Skeletal muscle cell (primary cell): ENCODE measurements around the gene PIP5K1B.
A peak's percentile ranks its signal among the peaks of the same experiment; 100 is the strongest.

Source experiments
- DNase-seq: peaks from one replicate; pipeline ENCODE4 v3.0.0-alpha.2; 2010; ENCODE audit warnings: low read depth
- H3K4me3 ChIP-seq: 2 replicates; pipeline ENCODE4 v1.5.1; 2011; ENCODE audit warnings: low read depth, mild to moderate bottlenecking, control low read depth, low read length, moderate library complexity

Gene PIP5K1B

DNA sequence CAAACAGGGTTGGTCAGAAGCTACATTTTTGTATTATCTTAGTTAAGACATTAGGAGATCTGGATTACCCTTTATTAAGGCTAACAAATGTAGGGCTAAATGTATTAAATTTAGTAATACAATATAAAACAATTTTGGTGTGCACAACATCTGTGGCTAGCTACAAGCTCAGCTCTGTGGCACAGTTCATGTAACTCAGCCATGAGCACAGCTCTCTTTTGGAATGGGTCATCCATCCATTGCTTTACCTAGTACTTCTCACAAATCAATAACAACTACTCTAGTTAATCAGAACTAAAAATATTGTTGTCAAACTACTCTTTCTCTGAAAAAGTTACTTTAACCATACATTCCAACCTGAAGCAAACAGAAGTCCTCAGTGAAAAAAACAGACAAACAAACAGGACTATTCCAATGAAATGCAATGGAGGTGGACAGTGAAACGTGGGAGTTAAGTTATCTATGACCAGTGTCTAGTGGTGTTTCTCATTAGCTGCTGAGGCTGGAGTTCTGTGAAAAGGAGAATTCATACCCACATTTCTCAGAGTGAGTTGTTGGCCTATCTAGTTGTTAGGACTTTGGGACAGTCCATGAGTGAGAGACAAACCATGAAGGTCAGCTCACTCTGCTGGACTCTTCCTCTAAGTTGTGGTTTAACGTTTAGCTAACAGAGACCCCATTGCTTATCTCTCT is 55.1 kb downstream of the PIP5K1B start:
- DNase-seq: no peak
- H3K4me3 ChIP-seq: no peak overlapping the region

GRCh38 chr9:68760674-68761333 is 55.8 kb downstream of the PIP5K1B start:
- DNase-seq: no peak
- no peak overlapping the region for H3K4me3 ChIP-seq

- H3K4me3 ChIP-seq: no peak overlapping the region
- no peak for DNase-seq
Observed at GRCh38 chr9:68762570-68762969, 57.5 kb downstream of the PIP5K1B start.

GRCh38 chr9:68763104-68763503 is 58.1 kb downstream of the PIP5K1B start:
- DNase-seq: no peak
- H3K4me3 ChIP-seq: no peak overlapping the region

- H3K4me3 ChIP-seq: no peak overlapping the region
- no peak for DNase-seq
Observed at GRCh38 chr9:68768619-68769018, 63.6 kb downstream of the PIP5K1B start.

GRCh38 chr9:68769852-68770251 is 64.8 kb downstream of the PIP5K1B start:
- no peak overlapping the region for H3K4me3 ChIP-seq
- DNase-seq: no peak

- no peak overlapping the region for H3K4me3 ChIP-seq
- no peak for DNase-seq
Observed at GRCh38 chr9:68771376-68771775, 66.3 kb downstream of the PIP5K1B start.

DNA sequence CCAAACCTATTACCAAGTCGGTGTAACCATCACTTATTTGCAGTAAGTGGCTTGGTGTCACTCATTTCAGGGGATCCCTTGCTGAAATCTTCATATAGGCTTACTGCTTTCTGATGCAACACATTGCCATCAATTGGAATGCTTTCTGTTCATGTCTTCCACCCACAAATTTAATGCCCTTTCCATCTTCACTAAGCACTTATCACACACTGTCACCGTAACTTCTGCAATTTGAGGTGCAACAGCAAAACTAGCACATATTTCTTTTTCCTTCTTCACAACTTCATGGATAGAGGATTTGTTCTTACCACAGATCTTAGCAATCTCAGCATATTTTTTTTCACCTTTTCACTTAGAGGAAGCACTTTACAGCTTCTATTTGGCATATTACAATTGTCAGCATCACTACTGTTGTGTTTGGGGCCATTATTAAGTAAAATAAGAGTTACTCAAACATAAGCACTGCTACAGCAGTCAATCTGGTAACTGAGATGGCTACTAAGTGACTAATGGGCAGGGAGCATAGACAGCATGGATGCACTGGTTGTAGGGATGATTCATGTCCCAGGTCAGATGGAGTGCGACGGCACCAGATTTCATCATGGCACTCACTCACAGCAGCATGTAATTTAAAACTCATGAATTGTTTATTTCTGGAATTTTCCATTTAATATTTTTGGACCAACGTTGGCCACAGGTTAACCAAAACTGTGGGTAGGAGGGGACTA is 70.1 kb downstream of the PIP5K1B start:
- H3K4me3 ChIP-seq: no peak overlapping the region
- peak; percentile 39 for DNase-seq

GRCh38 chr9:68777070-68777763 is 72.2 kb downstream of the PIP5K1B start:
- DNase-seq: no peak
- H3K4me3 ChIP-seq: no peak overlapping the region

DNA sequence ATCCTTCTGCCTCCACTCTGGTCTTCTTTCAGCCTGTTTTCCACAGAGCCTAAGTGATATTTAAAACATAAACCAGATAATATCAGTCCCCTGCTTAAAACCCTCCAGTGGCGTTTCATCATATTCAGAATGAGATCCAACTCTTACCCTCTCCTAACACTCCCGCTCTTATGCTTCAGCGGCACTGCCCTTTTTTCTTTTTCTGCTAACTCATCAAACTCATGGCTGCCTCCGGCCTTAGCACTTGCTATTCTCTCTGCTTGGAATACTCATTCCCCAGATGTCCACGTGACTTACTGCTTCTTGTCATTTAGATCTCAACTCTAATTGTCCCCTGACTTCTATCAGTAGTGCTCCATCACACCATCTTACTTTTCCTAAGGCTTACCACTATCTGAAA is 73.6 kb downstream of the PIP5K1B start:
- no peak for DNase-seq
- no peak overlapping the region for H3K4me3 ChIP-seq

- peak overlapping the region; percentile 84 for H3K4me3 ChIP-seq
- peak; percentile 84 for DNase-seq
Observed at GRCh38 chr9:68779558-68780379, 74.7 kb downstream of the PIP5K1B start.

DNA sequence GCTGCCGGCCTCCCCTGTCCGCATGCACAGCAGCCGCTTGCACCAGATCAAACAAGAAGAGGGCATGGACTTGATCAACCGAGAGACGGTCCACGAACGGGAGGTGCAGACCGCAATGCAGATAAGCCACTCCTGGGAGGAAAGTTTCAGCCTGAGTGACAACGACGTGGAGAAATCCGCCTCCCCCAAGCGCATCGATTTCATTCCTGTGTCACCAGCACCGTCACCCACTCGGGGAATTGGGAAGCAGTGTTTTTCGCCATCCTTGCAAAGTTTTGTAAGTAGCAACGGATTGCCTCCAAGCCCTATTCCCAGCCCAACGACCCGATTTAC is 75.3 kb downstream of the PIP5K1B start:
- no peak for DNase-seq
- H3K4me3 ChIP-seq: peak overlapping the region; percentile 84

DNA sequence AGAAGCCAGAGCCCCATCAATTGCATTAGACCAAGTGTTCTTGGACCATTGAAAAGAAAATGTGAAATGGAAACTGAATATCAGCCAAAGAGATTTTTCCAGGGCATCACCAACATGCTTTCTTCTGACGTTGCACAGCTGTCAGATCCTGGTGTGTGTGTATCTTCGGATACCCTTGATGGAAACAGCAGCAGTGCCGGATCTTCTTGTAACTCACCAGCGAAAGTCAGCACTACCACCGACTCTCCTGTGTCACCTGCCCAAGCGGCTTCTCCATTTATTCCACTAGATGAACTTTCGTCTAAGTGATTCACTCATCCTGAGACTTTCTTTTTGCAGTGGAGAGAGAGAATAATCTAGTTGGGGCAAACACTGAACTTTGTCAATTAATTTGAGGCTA is 75.7 kb downstream of the PIP5K1B start:
- H3K4me3 ChIP-seq: peak overlapping the region; percentile 84
- no peak for DNase-seq

DNA sequence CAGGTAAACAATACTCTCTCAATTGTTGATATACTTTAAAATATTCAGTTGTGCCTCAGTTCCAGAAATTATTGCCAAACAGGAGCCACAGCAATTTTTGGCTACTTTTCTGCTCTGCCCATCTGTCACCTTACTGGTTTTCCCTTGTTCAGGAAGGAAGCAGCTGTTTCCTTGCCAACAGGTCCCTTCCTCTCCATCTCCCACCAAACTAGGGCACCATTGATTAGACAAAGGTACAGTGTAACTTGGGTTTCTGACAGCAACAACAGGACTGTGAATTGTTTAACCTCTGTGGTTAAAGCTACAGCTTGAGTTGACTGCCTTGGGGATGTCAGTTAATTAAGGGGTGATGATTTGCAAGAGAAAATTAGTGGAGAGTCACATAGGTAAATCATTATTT is 76.9 kb downstream of the PIP5K1B start:
- DNase-seq: no peak
- no peak overlapping the region for H3K4me3 ChIP-seq

GRCh38 chr9:68782546-68782945 is 77.5 kb downstream of the PIP5K1B start:
- DNase-seq: no peak
- no peak overlapping the region for H3K4me3 ChIP-seq

GRCh38 chr9:68785965-68786364 is 80.9 kb downstream of the PIP5K1B start:
- H3K4me3 ChIP-seq: no peak overlapping the region
- DNase-seq: no peak

- DNase-seq: no peak
- no peak overlapping the region for H3K4me3 ChIP-seq
Observed at GRCh38 chr9:68791169-68791568, 86.1 kb downstream of the PIP5K1B start.

DNA sequence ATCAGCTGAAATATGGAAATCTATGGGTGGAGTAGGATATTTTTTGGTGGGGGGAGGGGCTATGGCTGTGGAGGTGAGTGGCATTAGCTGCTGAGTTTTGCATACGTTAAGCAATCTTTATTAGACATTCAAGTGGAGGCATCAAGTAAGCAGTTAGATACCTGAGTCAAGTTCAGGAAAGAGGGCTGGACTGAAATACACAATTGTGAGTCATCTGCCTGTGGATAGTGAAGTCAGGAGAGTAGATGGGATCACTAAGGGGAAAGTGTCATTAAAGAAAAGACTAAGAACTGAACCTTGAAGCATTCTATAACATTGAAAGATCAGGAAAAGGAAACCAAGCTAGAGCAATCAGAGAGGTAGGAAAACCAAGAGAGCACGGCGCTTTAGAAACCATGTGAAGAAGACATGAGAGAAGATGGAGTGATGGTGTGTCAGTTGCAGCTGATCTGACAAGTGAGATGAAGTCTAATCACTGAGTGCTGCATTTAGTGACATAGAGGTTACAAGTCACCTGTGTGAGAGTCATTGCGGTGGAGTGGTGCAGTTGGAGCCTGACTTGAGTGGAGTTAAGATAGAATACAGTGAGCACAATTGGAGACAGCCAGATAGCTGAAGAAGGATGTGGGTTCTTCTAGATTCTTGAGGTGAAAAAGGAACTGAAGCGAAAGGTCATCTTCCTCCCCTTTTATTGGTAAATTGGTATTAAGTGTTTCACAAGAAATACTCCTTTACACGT is 88.7 kb downstream of the PIP5K1B start:
- H3K4me3 ChIP-seq: no peak overlapping the region
- no peak for DNase-seq

DNA sequence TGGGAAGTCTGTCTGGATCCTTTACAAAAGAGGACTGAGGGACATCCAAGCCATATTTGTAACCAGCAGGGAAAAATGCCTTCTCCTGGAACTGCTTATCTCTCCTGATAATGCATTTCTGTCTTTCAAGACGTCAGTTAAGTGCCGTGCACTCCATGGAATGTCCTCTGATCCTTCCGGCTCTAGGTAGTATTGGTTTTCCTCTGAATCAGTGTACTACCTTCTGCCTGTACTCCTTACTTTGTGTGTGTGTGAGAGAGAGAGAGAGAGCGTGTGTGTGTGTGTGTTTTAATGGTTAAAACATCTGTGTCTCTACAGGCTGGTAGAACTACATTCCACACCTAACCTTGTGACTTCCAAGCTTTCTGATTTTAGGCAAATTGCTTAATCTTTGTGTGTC is 89.9 kb downstream of the PIP5K1B start:
- DNase-seq: no peak
- H3K4me3 ChIP-seq: no peak overlapping the region
